SU-DHL-6 (cell line): Measurements from ENCODE around the gene GNL2.
A peak's percentile ranks its signal among the peaks of the same experiment; 100 is the strongest.

Experiments used
- H2AFZ ChIP-seq: fragments of 200-600 bp; sonication (generic); 2 replicates; pipeline ENCODE4 v1.6.1; 2014; ENCODE audit warnings: low read depth, mild to moderate bottlenecking, moderate library complexity, mixed read lengths, antibody characterized with exemption, low read length; ENCODE audit not compliant: severe bottlenecking
- H3F3A ChIP-seq: fragments of 200-600 bp; shearing (Covaris generic); 2 replicates; pipeline ENCODE4 v1.6.0; 2016; ENCODE audit warnings: antibody characterized with exemption, mild to moderate bottlenecking; ENCODE audit not compliant: insufficient read depth
- H3K27ac ChIP-seq: fragments of 200-600 bp; sonication (generic); 2 replicates; pipeline ENCODE4 v1.5.1; 2016; ENCODE audit warnings: low read depth, mild to moderate bottlenecking, low read length, moderate library complexity, mixed read lengths
- H3K27me3 ChIP-seq: fragments of 200-600 bp; sonication (generic), shearing (Covaris generic); 2 replicates; pipeline ENCODE4 v1.6.0; 2014; ENCODE audit warnings: mild to moderate bottlenecking, low read length
- H3K36me3 ChIP-seq: fragments of 200-600 bp; sonication (generic); 2 replicates; pipeline ENCODE4 v1.6.1; 2014; ENCODE audit warnings: mild to moderate bottlenecking, low read length, mixed read lengths
- H3K4me2 ChIP-seq: fragments of 300-600, 200-600 bp; shearing (Covaris generic), sonication (generic); 2 replicates; pipeline ENCODE4 v1.6.0; 2014; ENCODE audit warnings: low read length, low read depth, mild to moderate bottlenecking; ENCODE audit not compliant: poor library complexity, severe bottlenecking
- H3K4me3 ChIP-seq: fragments of 200-600 bp; sonication (generic); 2 replicates; pipeline ENCODE4 v1.5.1; 2014; ENCODE audit warnings: antibody characterized with exemption, low read length, mild to moderate bottlenecking, mixed read lengths; ENCODE audit not compliant: insufficient read depth, poor library complexity, severe bottlenecking
- H3K79me2 ChIP-seq: fragments of 200-600 bp; sonication (generic); 2 replicates; pipeline ENCODE4 v1.6.1; 2014; ENCODE audit warnings: mild to moderate bottlenecking, low read length, moderate library complexity; ENCODE audit not compliant: insufficient read depth
- H3K9ac ChIP-seq: fragments of 200-600 bp; sonication (generic); 2 replicates; pipeline ENCODE4 v1.7.0; 2014; ENCODE audit warnings: mild to moderate bottlenecking, low read length
- H3K9me2 ChIP-seq: fragments of 200-600 bp; sonication (generic); replicated peaks from 2 replicates; pipeline ENCODE4 v1.6.1; 2014; ENCODE audit warnings: low read length; ENCODE audit not compliant: insufficient read depth
- H3K9me3 ChIP-seq: fragments of 200-600 bp; sonication (generic); 2 replicates; pipeline ENCODE4 v1.6.1; 2014; ENCODE audit warnings: low read length, mixed read lengths; ENCODE audit not compliant: insufficient read depth
- H4K20me1 ChIP-seq: fragments of 200-600 bp; sonication (generic); 2 replicates; pipeline ENCODE4 v1.6.1; 2014; ENCODE audit warnings: low read depth, mild to moderate bottlenecking, antibody characterized with exemption, low read length, moderate library complexity, mixed read lengths
- EZH2phosphoT487 ChIP-seq: fragments of 200-600 bp; sonication (generic), shearing (Covaris generic); conservative IDR thresholded peaks from 2 replicates; pipeline ENCODE4 v1.6.1; 2018; ENCODE audit warnings: mild to moderate bottlenecking, antibody characterized with exemption, low read length, moderate library complexity, mixed read lengths
- TF ChIP-seq, protein P1 (sequence below): fragments of 200-600 bp; sonication (generic); IDR thresholded peaks from one replicate; pipeline ENCODE4 v1.5.1; 2017; ENCODE audit warnings: antibody characterized with exemption, mild to moderate bottlenecking, low read length, moderate library complexity; ENCODE audit not compliant: insufficient read depth, poor library complexity, severe bottlenecking

Gene GNL2

DNA sequence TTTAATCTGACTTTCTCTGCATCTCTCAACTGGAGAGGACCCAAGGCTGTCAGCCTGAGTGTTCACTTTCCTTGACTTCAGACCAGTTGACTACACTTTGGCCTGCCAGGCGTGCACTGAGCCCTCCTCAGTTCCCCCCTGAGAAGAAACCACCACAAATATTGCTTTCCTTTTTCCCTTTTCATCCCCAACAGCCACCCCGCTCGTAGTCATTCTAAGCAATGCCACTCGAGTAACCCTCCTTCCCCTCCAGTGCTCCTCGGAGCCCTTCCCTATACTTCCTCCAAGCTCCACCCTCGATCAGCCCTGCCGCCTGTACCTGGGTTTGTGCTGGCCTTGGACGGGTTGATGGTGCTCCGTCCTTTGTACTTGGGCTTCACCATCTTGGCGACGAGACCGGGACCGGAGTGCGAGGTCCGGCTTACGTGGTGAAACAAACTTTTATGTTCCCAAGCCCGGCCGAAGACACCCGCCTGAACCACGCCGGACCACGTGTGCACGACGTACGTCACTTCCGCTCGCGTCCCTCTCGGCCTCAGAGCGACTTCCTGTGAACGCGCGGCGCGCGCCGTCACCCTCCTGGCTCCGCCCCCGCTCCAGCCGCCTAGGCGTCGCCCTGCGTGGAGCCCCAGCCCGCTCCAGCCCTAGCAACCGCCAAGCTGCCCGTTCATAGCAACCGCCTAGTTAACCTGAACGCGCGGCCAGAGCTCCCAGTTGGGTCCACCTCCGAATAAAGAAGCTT lies at the start of gene GNL2:
GNL2 (minus strand) TSS at position 498 of the 742 bp plus-strand sequence; CDS start at position 383, 115 bp downstream.
- no peaks in the 10 kb centered on the region for H3F3A ChIP-seq
- peak within 1 kb of the TSS; percentile 84 for H3K9ac ChIP-seq
- H3K9me2 ChIP-seq, result no peaks in the 10 kb centered on the region
- H3K4me3 ChIP-seq, result peak within 1 kb of the TSS; percentile 97
- H3K79me2 ChIP-seq, result peaks cover 40% of the 10 kb centered on the region
- peaks cover 18% of the 10 kb centered on the region; the same call in 1 of the 2 replicates for H3K36me3 ChIP-seq
- no peaks in the 10 kb centered on the region for H3K27me3 ChIP-seq
- H3K9me3 ChIP-seq, result no peaks in the 10 kb centered on the region
- H2AFZ ChIP-seq, result peak within 1 kb of the TSS; percentile 88
- H3K27ac ChIP-seq, result peak within 1 kb of the TSS; percentile 33; the same call in 1 of the 2 replicates
- peak within 1 kb of the TSS; percentile 82 for H3K4me2 ChIP-seq
- H4K20me1 ChIP-seq, result peaks cover 6% of the 10 kb centered on the region; the same call in 1 of the 2 replicates
- no peak for TF ChIP-seq EZH2phosphoT487
- TF ChIP-seq, protein P1, sequence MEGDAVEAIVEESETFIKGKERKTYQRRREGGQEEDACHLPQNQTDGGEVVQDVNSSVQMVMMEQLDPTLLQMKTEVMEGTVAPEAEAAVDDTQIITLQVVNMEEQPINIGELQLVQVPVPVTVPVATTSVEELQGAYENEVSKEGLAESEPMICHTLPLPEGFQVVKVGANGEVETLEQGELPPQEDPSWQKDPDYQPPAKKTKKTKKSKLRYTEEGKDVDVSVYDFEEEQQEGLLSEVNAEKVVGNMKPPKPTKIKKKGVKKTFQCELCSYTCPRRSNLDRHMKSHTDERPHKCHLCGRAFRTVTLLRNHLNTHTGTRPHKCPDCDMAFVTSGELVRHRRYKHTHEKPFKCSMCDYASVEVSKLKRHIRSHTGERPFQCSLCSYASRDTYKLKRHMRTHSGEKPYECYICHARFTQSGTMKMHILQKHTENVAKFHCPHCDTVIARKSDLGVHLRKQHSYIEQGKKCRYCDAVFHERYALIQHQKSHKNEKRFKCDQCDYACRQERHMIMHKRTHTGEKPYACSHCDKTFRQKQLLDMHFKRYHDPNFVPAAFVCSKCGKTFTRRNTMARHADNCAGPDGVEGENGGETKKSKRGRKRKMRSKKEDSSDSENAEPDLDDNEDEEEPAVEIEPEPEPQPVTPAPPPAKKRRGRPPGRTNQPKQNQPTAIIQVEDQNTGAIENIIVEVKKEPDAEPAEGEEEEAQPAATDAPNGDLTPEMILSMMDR, result no peak

DNA sequence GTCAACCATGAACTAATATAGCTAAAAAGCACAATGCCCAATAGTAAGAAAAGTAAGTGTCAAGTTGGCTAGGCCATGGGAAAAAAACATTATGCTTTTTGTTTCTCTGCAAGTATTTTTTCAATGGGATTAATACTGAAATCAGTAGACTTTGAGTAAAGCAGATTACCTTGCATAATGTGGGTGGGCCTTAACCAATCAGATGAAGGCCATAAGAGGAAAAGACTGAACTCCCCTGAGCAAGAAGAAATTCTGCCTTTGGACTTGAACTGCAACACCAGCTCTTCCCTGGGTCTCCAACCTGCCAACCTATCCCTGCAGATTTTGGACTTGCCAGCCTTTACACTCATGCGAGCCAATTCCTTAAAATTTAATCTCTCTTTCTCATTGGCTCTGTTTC lies 45.3 kb upstream of the GNL2 start:
- Histone ChIP-seq H3K4me2 (no peak overlapping the region), H3K79me2 (no peaks in the 10 kb centered on the region), H3K36me3 (no peaks in the 10 kb centered on the region), H3K9me3 (no peaks in the 10 kb centered on the region), H3K4me3 (no peak overlapping the region), H4K20me1 (no peaks in the 10 kb centered on the region), H3K27me3 (no peaks in the 10 kb centered on the region), H3K9ac (no peak overlapping the region), H3F3A (no peaks in the 10 kb centered on the region), H3K9me2 (no peaks in the 10 kb centered on the region), H3K27ac (no peak overlapping the region), H2AFZ (no peak overlapping the region)
- TF ChIP-seq, protein P1, result no peak
- no peak for TF ChIP-seq EZH2phosphoT487

DNA sequence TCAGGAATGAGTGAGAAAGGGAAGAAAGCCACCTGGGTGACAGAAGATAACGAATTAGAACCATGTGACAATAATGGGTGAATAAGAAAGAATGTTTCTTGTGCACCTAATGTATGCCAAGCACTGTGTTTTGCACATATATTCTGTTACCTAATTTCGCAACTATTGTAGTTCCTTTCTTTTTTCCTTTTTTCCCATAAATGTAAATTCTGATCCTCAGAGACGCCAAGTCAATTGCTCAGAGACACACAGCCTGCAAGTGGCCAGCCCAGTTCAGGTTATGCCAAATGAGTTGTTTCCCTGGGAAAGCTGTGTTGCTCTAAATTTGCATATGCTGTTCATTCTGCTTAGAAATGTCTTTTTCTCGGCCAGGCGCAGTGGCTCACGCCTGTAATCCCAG lies 40.7 kb upstream of the GNL2 start:
- Histone ChIP-seq H3K9me3 (no peaks in the 10 kb centered on the region), H2AFZ (no peak overlapping the region), H3K36me3 (no peaks in the 10 kb centered on the region), H3F3A (no peaks in the 10 kb centered on the region), H4K20me1 (no peaks in the 10 kb centered on the region), H3K79me2 (no peaks in the 10 kb centered on the region), H3K4me2 (no peak overlapping the region), H3K27me3 (no peaks in the 10 kb centered on the region), H3K9ac (no peak overlapping the region), H3K4me3 (no peak overlapping the region), H3K27ac (no peak overlapping the region), H3K9me2 (no peaks in the 10 kb centered on the region)
- no peak for TF ChIP-seq EZH2phosphoT487
- TF ChIP-seq, protein P1, result no peak
